Activated CD8-positive, alpha-beta memory T cell treated with anti-CD3 and anti-CD28 coated beads for 48 hours (primary cell): ENCODE data around the gene CAMK2A.
"Not testable (repeated sequence)": the region's sequence is repeated elsewhere in the genome, so short reads cannot be mapped to it uniquely, and the experiment has no call there.

Experiments
- DNase-seq, 3 experiments: peaks; one replicate each; pipeline ENCODE4 v3.0.0-alpha.2; 2020; ENCODE audit warnings: low read depth in 2 of 3, low spot score in 2 of 3

The CAMK2A gene

GRCh38 chr5:150238646-150239045 lies 50.9 kb downstream of the CAMK2A start:
- no peak for DNase-seq

GRCh38 chr5:150236981-150237754 lies 52.4 kb downstream of the CAMK2A start:
- DNase-seq, result no peak

GRCh38 chr5:150236313-150236712 lies 53.3 kb downstream of the CAMK2A start:
- no peak for DNase-seq

- DNase-seq, result no peak
Observed at GRCh38 chr5:150235500-150235854, 54.1 kb downstream of the CAMK2A start.

- DNase-seq, result no peak
Observed at GRCh38 chr5:150234576-150235499, 54.7 kb downstream of the CAMK2A start.

- DNase-seq, result not testable (repeated sequence)
Observed at GRCh38 chr5:150233706-150234105, 55.9 kb downstream of the CAMK2A start.

GRCh38 chr5:150230842-150231241 lies 58.7 kb downstream of the CAMK2A start:
- no peak for DNase-seq

- DNase-seq, result no peak
Observed at GRCh38 chr5:150229571-150229970, 60.0 kb downstream of the CAMK2A start.

- no peak for DNase-seq
Observed at GRCh38 chr5:150227606-150228273, 61.8 kb downstream of the CAMK2A start.

GRCh38 chr5:150227036-150227435 lies 62.5 kb downstream of the CAMK2A start:
- no peak for DNase-seq

GRCh38 chr5:150224483-150225027 lies 65.0 kb downstream of the CAMK2A start:
- DNase-seq, result no peak

GRCh38 chr5:150223474-150223873 lies 66.1 kb downstream of the CAMK2A start:
- DNase-seq, result no peak

- DNase-seq, result no peak
Observed at GRCh38 chr5:150222906-150223305, 66.7 kb downstream of the CAMK2A start.

GRCh38 chr5:150221471-150221870 lies 68.1 kb downstream of the CAMK2A start:
- DNase-seq, result no peak

GRCh38 chr5:150219861-150220260 lies 69.7 kb downstream of the CAMK2A start:
- DNase-seq, result no peak

- DNase-seq, result no peak
Observed at GRCh38 chr5:150219142-150219541, 70.4 kb downstream of the CAMK2A start.

GRCh38 chr5:150218693-150219035 lies 70.9 kb downstream of the CAMK2A start:
- DNase-seq, result no peak

- peak; percentile 32 to 75 (median 69) for DNase-seq
Observed at GRCh38 chr5:150217873-150218692, 71.5 kb downstream of the CAMK2A start.

- no peak for DNase-seq
Observed at GRCh38 chr5:150217038-150217437, 72.5 kb downstream of the CAMK2A start.
